Brain microvascular endothelial cell (primary cell): ENCODE results near the gene NUDT14.

ENCODE experiments used
- DNase-seq: peaks from one replicate; pipeline ENCODE4 v3.0.0-alpha.2; 2020
- H3K27ac ChIP-seq: fragments of 250-450 bp; sonication (Bioruptor Pico); 2 replicates; pipeline ENCODE4 v1.5.1; 2020; ENCODE audit warnings: mild to moderate bottlenecking, moderate library complexity
- H3K27me3 ChIP-seq: fragments of 250-450 bp; sonication (Bioruptor Pico); replicated peaks from 2 replicates; pipeline ENCODE4 v1.5.1; 2020; ENCODE audit warnings: mild to moderate bottlenecking
- H3K36me3 ChIP-seq: fragments of 250-450 bp; sonication (Bioruptor Pico); replicated peaks from 2 replicates; pipeline ENCODE4 v1.5.1; 2020; ENCODE audit warnings: mild to moderate bottlenecking
- H3K4me3 ChIP-seq: 2 replicates; pipeline ENCODE4 v1.5.1; 2011; ENCODE audit warnings: low read depth, mild to moderate bottlenecking, control low read depth, low read length, moderate library complexity
- in situ Hi-C: cut with HindIII; loops from 2 replicates; pipeline ENCODE4 v1.10.0; 2017; ENCODE audit warnings: low sequenced_read_pairs, low pct_ligation_motif_present
- TF ChIP-seq, protein P1 (sequence below): IDR thresholded peaks from 2 replicates; pipeline ENCODE4 v1.5.1; 2011; ENCODE audit warnings: low read depth, mild to moderate bottlenecking, moderate library complexity, low read length, control low read depth, inconsistent platforms; ENCODE audit errors: missing control alignments

The NUDT14 gene

DNA sequence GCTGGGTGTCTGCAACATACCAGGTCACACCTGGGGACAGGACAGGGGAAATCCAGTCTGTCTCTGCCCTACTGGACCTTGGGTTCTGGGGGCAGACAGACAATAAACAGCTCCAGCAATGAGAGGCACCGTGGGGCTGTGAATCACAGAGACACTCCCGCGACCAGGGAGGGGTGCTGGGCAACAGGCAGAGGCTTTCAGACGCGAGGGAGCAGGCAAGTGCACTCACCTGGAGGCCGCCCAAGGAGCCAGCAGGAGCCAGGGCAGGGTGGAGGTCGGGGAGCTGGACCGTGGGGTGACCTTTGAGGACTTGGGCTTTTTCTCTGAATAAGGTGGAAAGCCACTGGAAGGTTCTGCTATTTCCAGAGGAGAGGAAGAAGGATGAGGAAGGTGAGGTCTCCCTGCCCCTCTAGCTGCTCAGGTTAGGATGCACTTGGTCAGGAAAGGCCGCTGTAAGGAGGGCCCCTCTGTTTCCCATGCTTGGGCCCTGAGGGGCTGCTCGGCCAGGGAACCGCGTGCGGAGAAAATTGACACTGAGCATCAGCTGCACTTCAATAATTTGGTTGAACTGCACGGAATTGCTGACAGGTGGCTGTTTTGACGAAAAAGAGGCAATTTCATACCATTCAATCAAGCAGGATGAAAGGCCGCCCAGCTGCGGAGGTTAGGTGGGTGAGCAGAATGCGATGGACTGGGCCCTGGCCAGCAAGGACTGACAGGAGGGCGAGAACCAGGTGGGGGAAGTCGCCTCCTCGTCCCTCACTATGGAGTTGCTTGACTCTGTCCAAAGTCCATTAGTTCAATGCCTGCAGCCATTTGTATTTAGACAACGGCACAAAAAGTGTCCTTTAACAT is 54.8 kb downstream of the NUDT14 start:
- DNase-seq: no peak
- TF ChIP-seq, protein P1, sequence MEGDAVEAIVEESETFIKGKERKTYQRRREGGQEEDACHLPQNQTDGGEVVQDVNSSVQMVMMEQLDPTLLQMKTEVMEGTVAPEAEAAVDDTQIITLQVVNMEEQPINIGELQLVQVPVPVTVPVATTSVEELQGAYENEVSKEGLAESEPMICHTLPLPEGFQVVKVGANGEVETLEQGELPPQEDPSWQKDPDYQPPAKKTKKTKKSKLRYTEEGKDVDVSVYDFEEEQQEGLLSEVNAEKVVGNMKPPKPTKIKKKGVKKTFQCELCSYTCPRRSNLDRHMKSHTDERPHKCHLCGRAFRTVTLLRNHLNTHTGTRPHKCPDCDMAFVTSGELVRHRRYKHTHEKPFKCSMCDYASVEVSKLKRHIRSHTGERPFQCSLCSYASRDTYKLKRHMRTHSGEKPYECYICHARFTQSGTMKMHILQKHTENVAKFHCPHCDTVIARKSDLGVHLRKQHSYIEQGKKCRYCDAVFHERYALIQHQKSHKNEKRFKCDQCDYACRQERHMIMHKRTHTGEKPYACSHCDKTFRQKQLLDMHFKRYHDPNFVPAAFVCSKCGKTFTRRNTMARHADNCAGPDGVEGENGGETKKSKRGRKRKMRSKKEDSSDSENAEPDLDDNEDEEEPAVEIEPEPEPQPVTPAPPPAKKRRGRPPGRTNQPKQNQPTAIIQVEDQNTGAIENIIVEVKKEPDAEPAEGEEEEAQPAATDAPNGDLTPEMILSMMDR: no peak
- Histone ChIP-seq H3K4me3 (no peak overlapping the region), H3K27ac (no peak overlapping the region), H3K27me3 (peaks cover 5% of the 10 kb centered on the region), H3K36me3 (no peaks in the 10 kb centered on the region)
- in situ Hi-C loops: no loop called here

GRCh38 chr14:105124823-105125222 is 56.3 kb downstream of the NUDT14 start:
- Histone ChIP-seq H3K4me3 (no peak overlapping the region), H3K27me3 (peaks cover 5% of the 10 kb centered on the region), H3K27ac (no peak overlapping the region), H3K36me3 (no peaks in the 10 kb centered on the region)
- DNase-seq: no peak
- in situ Hi-C loops: no loop called here
- TF ChIP-seq, protein P1: no peak

- Histone ChIP-seq H3K27ac (no peak overlapping the region), H3K4me3 (no peak overlapping the region), H3K27me3 (peaks cover 5% of the 10 kb centered on the region), H3K36me3 (no peaks in the 10 kb centered on the region)
- in situ Hi-C loops: no loop called here
- no peak for DNase-seq
- TF ChIP-seq, protein P1: no peak
Observed at GRCh38 chr14:105123981-105124765, 56.9 kb downstream of the NUDT14 start.

DNA sequence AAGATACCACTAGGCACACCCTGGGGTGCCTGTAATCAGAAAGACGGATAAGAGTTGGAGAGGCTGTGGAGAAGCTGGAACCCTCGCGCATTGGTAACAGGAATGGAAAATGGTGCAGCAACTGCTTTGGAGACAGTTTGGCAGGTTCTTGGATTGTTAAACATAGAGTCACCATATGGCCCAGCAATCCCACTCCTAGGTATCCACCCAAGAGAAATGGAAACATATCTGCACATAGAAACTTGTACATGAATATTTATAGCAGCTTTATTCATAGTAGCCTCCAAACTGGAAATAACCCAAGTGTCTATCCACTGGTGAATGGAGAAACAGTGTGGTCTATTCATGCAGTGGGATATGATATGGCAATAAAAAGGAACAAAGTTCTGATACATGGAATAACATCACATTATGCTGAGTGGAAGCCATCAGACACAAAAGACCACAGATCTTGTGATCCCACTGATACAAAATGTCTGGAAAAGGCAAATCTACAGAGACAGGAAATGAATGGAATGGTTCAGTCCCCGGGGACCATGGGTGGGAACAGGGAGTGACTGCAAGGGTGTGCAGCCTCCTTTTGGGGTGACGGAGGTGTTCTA is 57.9 kb downstream of the NUDT14 start:
- Histone ChIP-seq H3K4me3 (no peak overlapping the region), H3K27me3 (peaks cover 5% of the 10 kb centered on the region), H3K27ac (no peak overlapping the region), H3K36me3 (no peaks in the 10 kb centered on the region)
- TF ChIP-seq, protein P1: no peak
- no peak for DNase-seq
- in situ Hi-C loops: no loop called here
